Measurements from ENCODE around the gene PANK1. TPM values are rescaled to one million over a fixed set of nuclear protein-coding genes. Genes with fewer than 3 reads are reported as not detected.

Gene PANK1
- total RNA-seq, 1 donor from 2014 or later: 7.9 TPM

GRCh38 chr10:89593043-89593442 lies 52.0 kb downstream of the PANK1 start:
- Histone ChIP-seq H2AFZ (ENCODE audit: low read depth, low read length) (no peak overlapping the region), H3K4me2 (ENCODE audit: low read length) (no peak overlapping the region), H3K36me3 (ENCODE audit: insufficient read depth, low read length) (no peaks in the 10 kb centered on the region), H3K4me3 (ENCODE audit: insufficient read depth, low read depth, low read length) (no peak overlapping the region), H3K79me2 (ENCODE audit: insufficient read depth, low read length) (no peaks in the 10 kb centered on the region), H3K4me1 (ENCODE audit: insufficient read depth, low read length) (no peaks in the 10 kb centered on the region), H3K27me3 (ENCODE audit: insufficient read depth, low read length) (no peaks in the 10 kb centered on the region), H3K9ac (ENCODE audit: low read length) (no peak overlapping the region), H3K9me3 (ENCODE audit: insufficient read depth, low read depth, low read length) (no peaks in the 10 kb centered on the region), H4K20me1 (ENCODE audit: insufficient read depth, low read length) (no peaks in the 10 kb centered on the region), H3K27ac (ENCODE audit: low read depth, low read length) (no peak overlapping the region)
- peaks cover 12% of the 10 kb centered on the region for H3K36me3 Mint-ChIP-seq (ENCODE audit: low read depth, unreplicated experiment)
- DNase-seq (ENCODE audit: low read depth): no peak
- no peak overlapping the region for H3K27ac Mint-ChIP-seq (ENCODE audit: unreplicated experiment)
- no peak for FAIRE-seq
- TF ChIP-seq CTCF (IDR thresholded peaks at IDR 0.05; ENCODE audit: insufficient read depth, low read depth, low read length) (no peak), EZH2 (IDR thresholded peaks at IDR 0.05; ENCODE audit: insufficient read depth, low read length) (no peak)
- peaks cover 11% of the 10 kb centered on the region for H3K4me1 Mint-ChIP-seq (ENCODE audit: low read depth, unreplicated experiment)
- no peaks in the 10 kb centered on the region for H3K27me3 Mint-ChIP-seq (ENCODE audit: low read depth, unreplicated experiment)
- H3K4me3 Mint-ChIP-seq (ENCODE audit: unreplicated experiment): no peak overlapping the region
- H3K9me3 Mint-ChIP-seq (ENCODE audit: unreplicated experiment): no peaks in the 10 kb centered on the region

GRCh38 chr10:89592539-89592938 lies 52.5 kb downstream of the PANK1 start:
- H3K4me1 ChIP-seq (ENCODE audit: insufficient read depth, low read length): no peaks in the 10 kb centered on the region
- Mint-ChIP-seq H3K4me1 (ENCODE audit: low read depth, unreplicated experiment) (peaks cover 11% of the 10 kb centered on the region), H3K27ac (ENCODE audit: unreplicated experiment) (no peak overlapping the region), H3K4me3 (ENCODE audit: unreplicated experiment) (no peak overlapping the region), H3K9me3 (ENCODE audit: unreplicated experiment) (no peaks in the 10 kb centered on the region), H3K27me3 (ENCODE audit: low read depth, unreplicated experiment) (no peaks in the 10 kb centered on the region), H3K36me3 (ENCODE audit: low read depth, unreplicated experiment) (peaks cover 12% of the 10 kb centered on the region)
- DNase-seq (ENCODE audit: low read depth) (no peak), FAIRE-seq (no peak)
- no peaks in the 10 kb centered on the region for H3K79me2 ChIP-seq (ENCODE audit: insufficient read depth, low read length)
- TF ChIP-seq CTCF (IDR thresholded peaks at IDR 0.05; ENCODE audit: insufficient read depth, low read depth, low read length) (no peak), EZH2 (IDR thresholded peaks at IDR 0.05; ENCODE audit: insufficient read depth, low read length) (no peak)
- no peaks in the 10 kb centered on the region for H3K9me3 ChIP-seq (ENCODE audit: insufficient read depth, low read depth, low read length)
- H3K4me3 ChIP-seq (ENCODE audit: insufficient read depth, low read depth, low read length): no peak overlapping the region
- H2AFZ ChIP-seq (ENCODE audit: low read depth, low read length): no peak overlapping the region
- H3K27ac ChIP-seq (ENCODE audit: low read depth, low read length): no peak overlapping the region
- no peaks in the 10 kb centered on the region for H4K20me1 ChIP-seq (ENCODE audit: insufficient read depth, low read length)
- no peak overlapping the region for H3K4me2 ChIP-seq (ENCODE audit: low read length)
- no peaks in the 10 kb centered on the region for H3K27me3 ChIP-seq (ENCODE audit: insufficient read depth, low read length)
- no peak overlapping the region for H3K9ac ChIP-seq (ENCODE audit: low read length)
- no peaks in the 10 kb centered on the region for H3K36me3 ChIP-seq (ENCODE audit: insufficient read depth, low read length)

- Histone ChIP-seq H3K4me2 (ENCODE audit: low read length) (no peak overlapping the region), H4K20me1 (ENCODE audit: insufficient read depth, low read length) (no peaks in the 10 kb centered on the region), H3K36me3 (ENCODE audit: insufficient read depth, low read length) (no peaks in the 10 kb centered on the region), H3K9ac (ENCODE audit: low read length) (no peak overlapping the region), H3K4me1 (ENCODE audit: insufficient read depth, low read length) (no peaks in the 10 kb centered on the region), H3K9me3 (ENCODE audit: insufficient read depth, low read depth, low read length) (no peaks in the 10 kb centered on the region), H3K79me2 (ENCODE audit: insufficient read depth, low read length) (no peaks in the 10 kb centered on the region), H3K27ac (ENCODE audit: low read depth, low read length) (no peak overlapping the region), H3K27me3 (ENCODE audit: insufficient read depth, low read length) (no peaks in the 10 kb centered on the region), H3K4me3 (ENCODE audit: insufficient read depth, low read depth, low read length) (no peak overlapping the region), H2AFZ (ENCODE audit: low read depth, low read length) (no peak overlapping the region)
- H3K4me1 Mint-ChIP-seq (ENCODE audit: low read depth, unreplicated experiment): peaks cover 11% of the 10 kb centered on the region
- DNase-seq (ENCODE audit: low read depth) (peak; percentile 16), FAIRE-seq (no peak)
- H3K27ac Mint-ChIP-seq (ENCODE audit: unreplicated experiment): peak overlapping the region; percentile 9
- TF ChIP-seq EZH2 (IDR thresholded peaks at IDR 0.05; ENCODE audit: insufficient read depth, low read length) (no peak), CTCF (IDR thresholded peaks at IDR 0.05; ENCODE audit: insufficient read depth, low read depth, low read length) (no peak)
- no peaks in the 10 kb centered on the region for H3K9me3 Mint-ChIP-seq (ENCODE audit: unreplicated experiment)
- H3K27me3 Mint-ChIP-seq (ENCODE audit: low read depth, unreplicated experiment): no peaks in the 10 kb centered on the region
- H3K4me3 Mint-ChIP-seq (ENCODE audit: unreplicated experiment): no peak overlapping the region
- peaks cover 12% of the 10 kb centered on the region for H3K36me3 Mint-ChIP-seq (ENCODE audit: low read depth, unreplicated experiment)
Observed at GRCh38 chr10:89591796-89592271, 53.2 kb downstream of the PANK1 start.
